Activated CD8-positive, alpha-beta T cell treated with anti-CD3 and anti-CD28 coated beads for 36 hours (primary cell): ENCODE results near the gene SPATA13. TPM values are rescaled to one million over a fixed set of nuclear protein-coding genes. Genes with fewer than 3 reads are reported as not detected.

Source experiments
- ATAC-seq: fragments of 200-7000 bp; cut with Tn5 transposase; one replicate; pipeline ENCODE4 v1.10.0; 2021; ENCODE audit warnings: mild to moderate bottlenecking, moderate library complexity
- CTCF ChIA-PET: fragments of 350-600 bp; sonication (Branson Sonifier 250); formaldehyde crosslinking; loops from one replicate; lab custom pipeline; 2021; ENCODE audit warnings: antibody characterized with exemption; lab: Charles Lee
- POLR2A ChIA-PET: fragments of 350-600 bp; sonication (Branson Sonifier 250); formaldehyde crosslinking; loops from one replicate; lab custom pipeline; 2021; ENCODE audit warnings: antibody characterized with exemption; lab: Charles Lee
- DNase-seq: peaks from one replicate; pipeline ENCODE4 v3.0.0-alpha.2; 2020
- H3K27ac Mint-ChIP-seq: one replicate; pipeline ENCODE4 v1.8.0; 2021; ENCODE audit warnings: mild to moderate bottlenecking, mixed read lengths
- H3K27me3 Mint-ChIP-seq: one replicate; pipeline ENCODE4 v1.8.0; 2021; ENCODE audit warnings: mixed read lengths
- H3K36me3 Mint-ChIP-seq: one replicate; pipeline ENCODE4 v1.8.0; 2021; ENCODE audit warnings: low read depth, mixed read lengths
- H3K4me1 Mint-ChIP-seq: one replicate; pipeline ENCODE4 v1.8.0; 2021; ENCODE audit warnings: low read depth, mixed read lengths
- H3K4me3 Mint-ChIP-seq: one replicate; pipeline ENCODE4 v1.8.0; 2021; ENCODE audit warnings: mild to moderate bottlenecking, moderate library complexity, mixed read lengths
- H3K9me3 Mint-ChIP-seq: one replicate; pipeline ENCODE4 v1.8.0; 2021; ENCODE audit warnings: mixed read lengths
- intact Hi-C: fragments of 100-400 bp; cut with micrococcal nuclease; formaldehyde crosslinking; loops from one replicate; pipeline ENCODE4 v1.10.0; 2022
- total RNA-seq, 2 experiments: library from RNA; stranded (reverse); gene quantifications; one replicate each; pipeline ENCODE4 v1.2.3, GENCODE V29; 2021
- TF ChIP-seq, protein P1 (sequence below): fragments of 200-600 bp; IDR thresholded peaks from one replicate; pipeline ENCODE4 v1.8.0; 2022; ENCODE audit warnings: antibody characterized with exemption, mild to moderate bottlenecking

SPATA13 gene
- total RNA-seq, 2 experiments from 2014 or later, result 47.0 to 47.4 TPM

DNA sequence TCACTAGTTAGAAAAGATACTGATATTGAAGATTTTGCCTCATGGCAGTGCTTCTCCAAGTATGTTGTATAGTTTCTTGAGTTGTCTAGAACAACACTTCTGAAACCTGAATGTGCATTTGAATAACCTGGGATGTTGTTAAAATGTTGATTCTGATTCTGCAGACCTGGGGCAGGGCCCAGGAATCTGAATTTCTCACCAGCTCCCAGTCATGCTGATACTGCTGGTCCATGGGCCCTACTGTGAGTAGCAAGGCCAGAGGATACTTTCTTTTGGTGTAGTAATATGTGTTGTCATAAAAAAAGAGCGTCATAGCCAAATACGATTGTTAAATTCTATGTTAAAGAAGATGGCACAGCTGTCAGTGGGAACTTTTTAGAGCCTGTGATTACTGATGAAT, 107.3 kb downstream of the SPATA13 start:
- peak overlapping the region; percentile 71 for H3K4me3 Mint-ChIP-seq
- H3K27me3 Mint-ChIP-seq, result no peaks in the 10 kb centered on the region
- H3K9me3 Mint-ChIP-seq, result no peaks in the 10 kb centered on the region
- POLR2A ChIA-PET, result interaction anchor here (0.6 to 14.8 kb wide), 3 partner anchors 9 to 39 kb away, joined by 3 to 227 read pairs (median 3); no protein-coding TSS in a partner anchor
- peaks cover 83% of the 10 kb centered on the region for H3K4me1 Mint-ChIP-seq
- TF ChIP-seq, protein P1, sequence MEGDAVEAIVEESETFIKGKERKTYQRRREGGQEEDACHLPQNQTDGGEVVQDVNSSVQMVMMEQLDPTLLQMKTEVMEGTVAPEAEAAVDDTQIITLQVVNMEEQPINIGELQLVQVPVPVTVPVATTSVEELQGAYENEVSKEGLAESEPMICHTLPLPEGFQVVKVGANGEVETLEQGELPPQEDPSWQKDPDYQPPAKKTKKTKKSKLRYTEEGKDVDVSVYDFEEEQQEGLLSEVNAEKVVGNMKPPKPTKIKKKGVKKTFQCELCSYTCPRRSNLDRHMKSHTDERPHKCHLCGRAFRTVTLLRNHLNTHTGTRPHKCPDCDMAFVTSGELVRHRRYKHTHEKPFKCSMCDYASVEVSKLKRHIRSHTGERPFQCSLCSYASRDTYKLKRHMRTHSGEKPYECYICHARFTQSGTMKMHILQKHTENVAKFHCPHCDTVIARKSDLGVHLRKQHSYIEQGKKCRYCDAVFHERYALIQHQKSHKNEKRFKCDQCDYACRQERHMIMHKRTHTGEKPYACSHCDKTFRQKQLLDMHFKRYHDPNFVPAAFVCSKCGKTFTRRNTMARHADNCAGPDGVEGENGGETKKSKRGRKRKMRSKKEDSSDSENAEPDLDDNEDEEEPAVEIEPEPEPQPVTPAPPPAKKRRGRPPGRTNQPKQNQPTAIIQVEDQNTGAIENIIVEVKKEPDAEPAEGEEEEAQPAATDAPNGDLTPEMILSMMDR, result no peak
- CTCF ChIA-PET, result interaction anchor here (1.9 to 4.9 kb wide), 2 partner anchors 14 to 39 kb away, joined by 5 to 24 read pairs; no protein-coding TSS in a partner anchor
- H3K36me3 Mint-ChIP-seq, result peaks cover 32% of the 10 kb centered on the region
- intact Hi-C loops, result no loop called here
- H3K27ac Mint-ChIP-seq, result peak overlapping the region; percentile 93
- no peak for ATAC-seq
- peak; percentile 60 for DNase-seq

DNA sequence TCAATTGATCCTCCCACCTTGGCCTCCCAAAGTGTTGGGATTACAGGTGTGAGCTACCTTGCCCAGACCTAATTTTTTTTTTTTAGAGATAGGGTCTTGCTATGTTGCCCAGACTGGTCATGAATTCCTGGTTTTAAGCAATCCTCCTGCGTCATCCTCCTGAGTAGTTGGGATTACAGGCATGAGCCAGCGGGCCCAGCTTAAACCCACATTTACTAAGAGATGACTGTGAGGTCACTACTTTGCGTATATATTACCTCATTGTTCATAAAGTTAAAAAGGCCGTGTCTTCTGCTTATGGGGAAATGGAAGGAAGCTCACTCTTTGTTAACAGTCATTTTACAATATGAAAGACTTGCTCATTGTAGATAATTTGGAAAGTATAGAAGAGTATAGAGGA, 109.3 kb downstream of the SPATA13 start:
- intact Hi-C loops, result loop anchor here (2.0 kb wide), 1 partner anchor 17 kb away; no protein-coding TSS in a partner anchor
- no peak for ATAC-seq

GRCh38 chr13:24270639-24271141, 110.2 kb downstream of the SPATA13 start:
- H3K27ac Mint-ChIP-seq, result peak overlapping the region; percentile 98
- DNase-seq (peak; percentile 72), ATAC-seq (peak; percentile 34)
- peaks cover 83% of the 10 kb centered on the region for H3K4me1 Mint-ChIP-seq
- H3K27me3 Mint-ChIP-seq, result no peaks in the 10 kb centered on the region
- CTCF ChIA-PET, result interaction anchor here (0.7 to 1.8 kb wide), 5 partner anchors 9 to 54 kb away, joined by 3 to 7 read pairs (median 5); no protein-coding TSS in a partner anchor
- intact Hi-C loops, result loop anchor here (2.0 kb wide), 1 partner anchor 18 kb away; no protein-coding TSS in a partner anchor
- peak overlapping the region; percentile 87 for H3K4me3 Mint-ChIP-seq
- TF ChIP-seq, protein P1, result no peak
- H3K36me3 Mint-ChIP-seq, result peaks cover 33% of the 10 kb centered on the region
- POLR2A ChIA-PET, result interaction anchor here (0.9 to 14.8 kb wide), 5 partner anchors 8 to 241 kb away, joined by 3 to 227 read pairs (median 5); partner anchors contain the start of gene PARP4
- H3K9me3 Mint-ChIP-seq, result no peaks in the 10 kb centered on the region

More for the DNA sequence above, 109.3 kb downstream of the SPATA13 start:
- Mint-ChIP-seq H3K36me3 (peaks cover 36% of the 10 kb centered on the region), H3K27me3 (no peaks in the 10 kb centered on the region), H3K27ac (peak overlapping the region; percentile 98), H3K4me1 (peaks cover 83% of the 10 kb centered on the region), H3K9me3 (no peaks in the 10 kb centered on the region), H3K4me3 (peak overlapping the region; percentile 87)
- POLR2A ChIA-PET, result interaction anchor here (0.6 to 14.8 kb wide), 6 partner anchors 7 to 242 kb away, joined by 3 to 227 read pairs (median 5); partner anchors contain the start of gene PARP4
- CTCF ChIA-PET, result interaction anchor here (0.7 to 1.8 kb wide), 6 partner anchors 8 to 423 kb away, joined by 3 to 7 read pairs (median 4); no protein-coding TSS in a partner anchor
- no peak for DNase-seq
- TF ChIP-seq, protein P1, result no peak

- ATAC-seq (no peak), DNase-seq (no peak)
- POLR2A ChIA-PET, result interaction anchor here (0.9 to 14.8 kb wide), 5 partner anchors 9 to 240 kb away, joined by 3 to 227 read pairs (median 5); partner anchors contain the start of gene PARP4
- Mint-ChIP-seq H3K9me3 (no peaks in the 10 kb centered on the region), H3K36me3 (peaks cover 31% of the 10 kb centered on the region), H3K4me3 (peak overlapping the region; percentile 87), H3K27ac (peak overlapping the region; percentile 98), H3K27me3 (no peaks in the 10 kb centered on the region), H3K4me1 (peaks cover 84% of the 10 kb centered on the region)
- CTCF ChIA-PET, result interaction anchor here (1.0 to 1.8 kb wide), 3 partner anchors 10 to 17 kb away, joined by 4 to 7 read pairs (median 5); no protein-coding TSS in a partner anchor
- TF ChIP-seq, protein P1, result no peak
- intact Hi-C loops, result loop anchor here (2.0 kb wide), 1 partner anchor 18 kb away; no protein-coding TSS in a partner anchor
These were observed 110.7 kb downstream of the SPATA13 start for GRCh38 chr13:24271231-24271600.
